Measurements from ENCODE around the gene RAI2. TPM values are rescaled to one million over a fixed set of nuclear protein-coding genes. Genes with fewer than 3 reads are reported as not detected.

The RAI2 gene
- total RNA-seq: under 0.01 TPM in 1 of 2 replicates, not detected in the other

DNA sequence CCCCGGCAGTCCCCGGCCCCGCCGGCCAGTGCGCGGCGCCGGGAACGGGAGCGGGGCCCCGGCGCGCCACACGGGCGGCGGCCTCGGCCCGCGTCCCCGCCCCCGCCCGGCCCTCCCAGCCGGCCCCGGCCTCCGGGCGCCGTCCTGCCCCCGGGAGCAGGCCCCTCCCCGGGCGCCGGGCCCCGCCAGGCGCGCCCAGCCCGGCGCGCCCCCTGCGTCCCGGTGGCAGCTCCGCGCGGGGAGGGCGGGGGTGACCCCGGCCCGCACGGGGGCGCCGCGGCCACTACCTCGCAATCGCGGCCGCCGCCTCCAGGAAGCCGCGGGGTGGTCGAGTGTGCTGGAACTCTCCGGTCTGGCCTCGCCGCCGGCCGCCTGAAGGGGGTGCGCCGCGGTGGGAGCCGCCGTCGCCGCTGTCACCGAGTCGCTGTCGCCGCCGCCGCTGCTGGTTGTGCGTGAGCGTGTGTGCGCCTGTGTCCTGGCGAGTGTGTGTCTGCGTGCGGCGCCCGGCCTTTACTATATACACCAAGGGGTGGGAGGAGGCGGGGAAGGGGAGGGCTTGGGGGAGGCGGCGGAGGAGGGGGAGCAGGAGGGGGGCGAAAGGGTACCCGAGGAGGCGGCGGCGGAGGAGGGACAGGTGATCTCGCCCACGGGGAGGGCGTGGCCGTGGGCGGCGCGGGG, at the start of gene RAI2:
RAI2 (minus strand) TSS at position 488 of the 678 bp plus-strand sequence. CDS start 59,288 bp downstream, outside the sequence.

Other genes starting within 250 kb of the RAI2 start
- gene SCML1, start 123.8 kb downstream of the RAI2 start, total RNA-seq: 7.7 and 11.0 TPM in 2 replicates